Measurements from ENCODE around the gene ALPP.
"Not testable (repeated sequence)": the region's sequence is repeated elsewhere in the genome, so short reads cannot be mapped to it uniquely, and the experiment has no call there.

The ALPP gene

GRCh38 chr2:232378735-232379151 is at the start of gene ALPP:
Gene ALPP (plus strand): TSS chr2:232378751. CDS start chr2:232378803, 52 bp downstream.
- not testable (repeated sequence) for H3K27ac ChIP-seq; DNase-seq; H3K36me3 ChIP-seq; H3K27me3 ChIP-seq (ENCODE audit: insufficient read depth, low read depth, severe bottlenecking); H3K4me3 ChIP-seq (ENCODE audit: low read depth, low read length); H3K9me3 ChIP-seq (ENCODE audit: severe bottlenecking)

DNA sequence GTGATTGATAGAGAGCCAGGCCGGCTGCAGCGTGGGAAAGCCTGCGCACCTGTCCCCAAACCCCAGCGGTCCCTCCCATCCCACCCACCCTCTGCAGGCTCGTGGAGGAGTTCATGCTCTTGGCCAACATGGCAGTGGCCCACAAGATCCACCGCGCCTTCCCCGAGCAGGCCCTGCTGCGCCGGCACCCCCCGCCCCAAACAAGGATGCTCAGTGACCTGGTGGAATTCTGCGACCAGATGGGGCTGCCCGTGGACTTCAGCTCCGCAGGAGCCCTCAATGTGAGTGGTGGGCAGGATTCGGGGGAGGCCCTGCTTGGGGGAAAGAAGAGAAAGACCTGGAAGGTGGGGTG is 48.9 kb upstream of the ALPP start:
- TF ChIP-seq CTCF (IDR thresholded peaks at IDR 0.05; ENCODE audit: low read depth, low read length) = no peak
- Histone ChIP-seq H3K9me3 (ENCODE audit: severe bottlenecking) (no peaks in the 10 kb centered on the region), H3K36me3 (no peaks in the 10 kb centered on the region), H3K4me3 (ENCODE audit: low read depth, low read length) (no peak overlapping the region), H3K27me3 (ENCODE audit: insufficient read depth, low read depth, severe bottlenecking) (no peaks in the 10 kb centered on the region), H3K27ac (no peak overlapping the region)
- DNase-seq = no peak

- H3K27me3 ChIP-seq (ENCODE audit: insufficient read depth, low read depth, severe bottlenecking) = no peaks in the 10 kb centered on the region
- no peak overlapping the region for H3K4me3 ChIP-seq (ENCODE audit: low read depth, low read length)
- no peaks in the 10 kb centered on the region for H3K9me3 ChIP-seq (ENCODE audit: severe bottlenecking)
- H3K36me3 ChIP-seq = no peaks in the 10 kb centered on the region
- no peak for TF ChIP-seq CTCF (IDR thresholded peaks at IDR 0.05; ENCODE audit: low read depth, low read length)
- no peak overlapping the region for H3K27ac ChIP-seq
- no peak for DNase-seq
These were observed 48.2 kb upstream of the ALPP start for GRCh38 chr2:232330068-232330999.

GRCh38 chr2:232331061-232331460 is 47.5 kb upstream of the ALPP start:
- not testable (repeated sequence) for H3K36me3 ChIP-seq; H3K9me3 ChIP-seq (ENCODE audit: severe bottlenecking); H3K4me3 ChIP-seq (ENCODE audit: low read depth, low read length); DNase-seq; H3K27me3 ChIP-seq (ENCODE audit: insufficient read depth, low read depth, severe bottlenecking); H3K27ac ChIP-seq

GRCh38 chr2:232331641-232332040 is 46.9 kb upstream of the ALPP start:
- not testable (repeated sequence) for H3K36me3 ChIP-seq; H3K27me3 ChIP-seq (ENCODE audit: insufficient read depth, low read depth, severe bottlenecking); DNase-seq; H3K4me3 ChIP-seq (ENCODE audit: low read depth, low read length); H3K27ac ChIP-seq; H3K9me3 ChIP-seq (ENCODE audit: severe bottlenecking)

- H3K4me3 ChIP-seq (ENCODE audit: low read depth, low read length); H3K27me3 ChIP-seq (ENCODE audit: insufficient read depth, low read depth, severe bottlenecking); H3K9me3 ChIP-seq (ENCODE audit: severe bottlenecking); H3K36me3 ChIP-seq; H3K27ac ChIP-seq: not testable (repeated sequence)
- DNase-seq = peak; percentile 4
These were observed 46.2 kb upstream of the ALPP start for GRCh38 chr2:232332244-232332939.

DNA sequence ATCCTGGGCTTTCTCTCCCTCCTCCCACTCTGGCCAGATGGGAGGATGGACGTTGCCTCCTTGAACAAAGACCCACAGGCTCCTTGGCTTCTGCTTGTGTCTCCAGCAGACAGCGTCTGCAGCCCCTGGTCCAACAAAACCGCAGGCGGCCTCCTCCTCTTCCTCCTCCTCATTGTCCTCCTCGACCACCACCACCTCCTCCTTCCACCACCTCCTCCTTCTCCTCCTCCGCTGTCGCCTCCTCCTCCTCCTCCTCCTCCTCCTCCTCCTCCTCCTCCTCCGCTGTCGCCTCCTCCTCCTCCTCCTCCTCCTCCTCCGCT is 45.7 kb upstream of the ALPP start:
- no peaks in the 10 kb centered on the region for H3K27me3 ChIP-seq (ENCODE audit: insufficient read depth, low read depth, severe bottlenecking)
- no peak overlapping the region for H3K4me3 ChIP-seq (ENCODE audit: low read depth, low read length)
- TF ChIP-seq CTCF (IDR thresholded peaks at IDR 0.05; ENCODE audit: low read depth, low read length) = no peak
- no peak overlapping the region for H3K27ac ChIP-seq
- H3K36me3 ChIP-seq = no peaks in the 10 kb centered on the region
- DNase-seq = peak; percentile 1
- H3K9me3 ChIP-seq (ENCODE audit: severe bottlenecking) = no peaks in the 10 kb centered on the region
